HUES48 (cell line): ENCODE measurements around the gene GLIS2.
A peak's percentile ranks its signal among the peaks of the same experiment; 100 is the strongest.

Experiments
- H3K27ac ChIP-seq: one replicate; pipeline ENCODE4 v1.7.0; 2013; ENCODE audit warnings: low read depth, low read length, inconsistent platforms
- H3K27me3 ChIP-seq: 2 replicates; pipeline ENCODE4 v1.6.1; 2013; ENCODE audit warnings: mild to moderate bottlenecking, low read length; ENCODE audit not compliant: control insufficient read depth, insufficient read depth
- H3K36me3 ChIP-seq: 2 replicates; pipeline ENCODE4 v1.6.1; 2013; ENCODE audit warnings: low read length; ENCODE audit not compliant: control insufficient read depth, insufficient read depth
- H3K4me1 ChIP-seq: 2 replicates; pipeline ENCODE4 v1.6.1; 2013; ENCODE audit warnings: mild to moderate bottlenecking, low read length; ENCODE audit not compliant: control insufficient read depth, insufficient read depth
- H3K4me3 ChIP-seq: 2 replicates; pipeline ENCODE4 v1.5.1; 2013; ENCODE audit warnings: mild to moderate bottlenecking, low read depth, low read length
- H3K9ac ChIP-seq: 2 replicates; pipeline ENCODE4 v1.6.1; 2013; ENCODE audit warnings: mild to moderate bottlenecking, low read depth, low read length, moderate library complexity
- H3K9me3 ChIP-seq: 2 replicates; pipeline ENCODE4 v1.6.1; 2013; ENCODE audit warnings: low read length; ENCODE audit not compliant: control insufficient read depth, insufficient read depth

The GLIS2 gene

DNA sequence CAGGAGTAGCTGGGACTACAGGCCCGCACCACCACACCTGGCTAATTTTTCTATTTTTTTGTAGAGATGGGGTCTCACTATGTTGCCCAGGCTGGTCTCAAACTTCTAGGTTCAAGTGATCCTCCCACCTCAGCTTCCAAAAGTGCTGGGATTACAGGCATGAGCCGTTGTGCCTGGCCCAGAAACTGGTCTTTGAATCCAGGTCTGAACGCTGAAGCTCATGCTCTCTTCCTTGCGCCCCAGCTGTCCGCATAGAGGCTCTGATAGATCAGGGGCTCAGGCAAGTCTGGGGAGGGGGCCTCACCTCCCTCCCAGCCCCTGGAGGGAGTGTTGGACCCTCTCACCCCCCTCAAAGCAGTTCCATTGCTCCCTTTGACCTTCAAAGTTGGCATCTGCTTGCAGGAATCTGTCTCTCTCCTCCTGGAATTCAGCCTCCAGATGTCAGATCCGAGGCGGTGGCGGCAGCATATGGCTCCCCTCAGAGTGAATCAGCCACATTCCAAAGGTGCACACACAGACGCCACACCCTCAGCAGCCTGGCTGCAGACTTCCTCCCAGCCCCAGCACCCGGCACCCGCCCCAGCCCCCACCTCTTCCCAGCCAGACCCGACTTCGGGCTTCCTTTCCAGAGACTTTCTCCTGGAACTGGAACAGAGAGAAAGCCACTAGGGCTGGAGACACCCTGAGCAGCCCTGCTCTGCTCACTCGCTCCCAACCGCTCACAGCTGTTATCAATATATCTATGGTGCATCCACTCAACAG lies 16.9 kb upstream of the GLIS2 start:
- no peaks in the 10 kb centered on the region for H3K27me3 ChIP-seq
- peaks cover 4% of the 10 kb centered on the region; the same call in 1 of the 2 replicates for H3K36me3 ChIP-seq
- no peaks in the 10 kb centered on the region for H3K9me3 ChIP-seq
- H3K9ac ChIP-seq, result no peak overlapping the region
- H3K27ac ChIP-seq, result peak overlapping the region; percentile 76
- no peak overlapping the region for H3K4me3 ChIP-seq
- H3K4me1 ChIP-seq, result peaks cover 15% of the 10 kb centered on the region

DNA sequence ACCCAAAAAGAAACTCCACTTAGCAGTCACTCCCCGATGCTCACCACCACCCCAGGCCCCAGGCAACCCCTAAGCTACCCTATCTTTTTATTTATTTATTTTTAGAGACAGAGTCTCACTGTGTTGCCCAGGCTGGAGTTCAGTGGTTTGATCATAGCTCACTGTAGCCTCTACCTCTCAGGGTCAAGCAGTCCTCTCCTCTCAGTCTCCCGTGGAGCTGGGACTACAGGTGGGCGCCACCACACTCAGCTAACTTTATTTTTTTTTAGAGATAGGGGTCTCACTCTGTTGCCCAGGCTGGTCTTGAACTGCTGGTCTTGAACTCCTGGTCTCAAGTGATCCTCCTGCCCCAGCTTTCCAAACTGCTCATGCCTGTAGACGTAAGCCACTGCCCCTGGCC lies 14.7 kb upstream of the GLIS2 start:
- H3K27me3 ChIP-seq, result no peaks in the 10 kb centered on the region
- no peak overlapping the region for H3K27ac ChIP-seq
- no peak overlapping the region for H3K9ac ChIP-seq
- peaks cover 8% of the 10 kb centered on the region for H3K36me3 ChIP-seq
- no peaks in the 10 kb centered on the region for H3K9me3 ChIP-seq
- H3K4me1 ChIP-seq, result peaks cover 16% of the 10 kb centered on the region
- no peak overlapping the region for H3K4me3 ChIP-seq

DNA sequence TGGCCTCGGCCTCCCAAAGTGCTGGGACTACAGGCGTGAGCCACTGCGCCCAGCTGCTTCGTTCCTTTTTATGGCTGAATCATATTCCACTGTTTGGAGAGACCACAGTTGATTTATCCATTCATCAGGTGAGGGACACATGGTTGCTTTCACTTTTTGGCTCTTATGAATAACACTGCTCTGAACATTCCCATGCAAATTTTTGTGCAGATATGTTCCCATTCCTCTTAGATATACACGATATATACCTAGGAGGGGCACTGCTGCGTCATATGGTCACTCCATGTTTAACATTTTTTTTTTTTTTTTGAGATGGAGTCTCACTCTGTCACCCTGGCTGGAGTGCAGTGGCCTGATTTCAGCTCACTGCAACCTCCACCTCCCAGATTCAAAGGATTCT lies 13.9 kb upstream of the GLIS2 start:
- H3K9me3 ChIP-seq, result no peaks in the 10 kb centered on the region
- H3K9ac ChIP-seq, result no peak overlapping the region
- H3K4me1 ChIP-seq, result peaks cover 24% of the 10 kb centered on the region
- H3K4me3 ChIP-seq, result no peak overlapping the region
- H3K36me3 ChIP-seq, result peaks cover 10% of the 10 kb centered on the region
- no peaks in the 10 kb centered on the region for H3K27me3 ChIP-seq
- H3K27ac ChIP-seq, result no peak overlapping the region

DNA sequence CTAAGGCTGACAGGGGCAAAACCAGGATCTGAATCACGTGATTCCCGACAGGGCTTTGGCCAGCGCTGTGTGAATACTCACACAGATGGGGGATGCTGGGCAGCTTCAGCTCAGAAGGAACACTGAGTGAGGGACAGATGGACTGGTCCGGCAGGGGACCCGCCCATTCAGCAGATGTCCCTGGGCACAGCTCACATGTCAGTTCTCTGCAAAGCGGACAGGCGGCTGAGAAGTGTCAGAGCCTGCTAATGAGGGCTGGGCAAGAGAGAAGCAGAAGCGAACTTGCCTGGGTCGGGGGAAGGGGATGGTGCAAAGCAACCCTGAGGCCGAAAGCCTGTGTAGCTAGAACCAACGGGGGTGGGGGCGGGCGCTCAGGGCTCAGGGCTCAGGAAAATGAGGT lies 11.9 kb upstream of the GLIS2 start:
- peaks cover 24% of the 10 kb centered on the region for H3K4me1 ChIP-seq
- H3K27me3 ChIP-seq, result no peaks in the 10 kb centered on the region
- H3K9me3 ChIP-seq, result no peaks in the 10 kb centered on the region
- H3K27ac ChIP-seq, result peak overlapping the region; percentile 32
- H3K9ac ChIP-seq, result no peak overlapping the region
- H3K36me3 ChIP-seq, result peaks cover 10% of the 10 kb centered on the region
- H3K4me3 ChIP-seq, result no peak overlapping the region

DNA sequence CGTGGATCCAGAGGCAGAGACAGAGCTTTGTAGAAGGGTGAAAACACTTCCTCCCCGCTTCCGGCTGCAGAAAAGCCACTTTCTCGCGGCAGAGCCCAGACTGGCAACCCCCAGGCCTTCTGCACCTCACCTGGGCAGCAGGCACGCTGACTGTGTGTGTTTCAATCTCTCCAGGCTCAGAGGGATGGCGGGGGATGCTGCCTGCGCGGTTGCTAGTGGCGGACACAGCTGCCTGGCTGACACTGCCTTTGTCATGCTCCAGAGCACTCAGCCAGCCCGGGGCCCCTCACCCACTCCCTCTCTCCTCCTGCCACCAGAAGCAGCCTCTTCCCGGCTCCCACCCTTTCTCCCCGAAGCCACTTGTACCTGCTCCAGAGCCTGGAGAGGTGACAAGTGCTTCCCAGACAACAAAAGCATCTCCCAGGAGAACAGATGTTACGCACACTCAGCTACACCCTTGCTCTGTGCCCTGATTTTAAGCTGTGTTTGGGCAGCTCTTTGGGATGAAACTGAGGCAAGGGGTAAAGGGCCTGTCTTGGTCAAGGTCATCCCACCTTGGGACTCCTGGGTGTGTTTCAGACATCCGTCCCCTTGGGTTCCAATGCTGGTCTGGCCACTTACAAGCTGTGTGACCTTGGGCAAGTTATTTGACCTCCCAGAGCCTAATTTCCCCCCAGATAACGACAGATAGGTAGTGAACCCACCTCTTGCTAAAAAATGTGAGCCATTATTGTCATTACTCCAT lies 9.2 kb upstream of the GLIS2 start:
- Histone ChIP-seq H3K9ac (peak overlapping the region; percentile 64), H3K9me3 (no peaks in the 10 kb centered on the region), H3K4me1 (peaks cover 25% of the 10 kb centered on the region), H3K36me3 (peaks cover 5% of the 10 kb centered on the region; the same call in 1 of the 2 replicates), H3K27ac (peak overlapping the region; percentile 89), H3K4me3 (peak overlapping the region; percentile 69), H3K27me3 (no peaks in the 10 kb centered on the region)

DNA sequence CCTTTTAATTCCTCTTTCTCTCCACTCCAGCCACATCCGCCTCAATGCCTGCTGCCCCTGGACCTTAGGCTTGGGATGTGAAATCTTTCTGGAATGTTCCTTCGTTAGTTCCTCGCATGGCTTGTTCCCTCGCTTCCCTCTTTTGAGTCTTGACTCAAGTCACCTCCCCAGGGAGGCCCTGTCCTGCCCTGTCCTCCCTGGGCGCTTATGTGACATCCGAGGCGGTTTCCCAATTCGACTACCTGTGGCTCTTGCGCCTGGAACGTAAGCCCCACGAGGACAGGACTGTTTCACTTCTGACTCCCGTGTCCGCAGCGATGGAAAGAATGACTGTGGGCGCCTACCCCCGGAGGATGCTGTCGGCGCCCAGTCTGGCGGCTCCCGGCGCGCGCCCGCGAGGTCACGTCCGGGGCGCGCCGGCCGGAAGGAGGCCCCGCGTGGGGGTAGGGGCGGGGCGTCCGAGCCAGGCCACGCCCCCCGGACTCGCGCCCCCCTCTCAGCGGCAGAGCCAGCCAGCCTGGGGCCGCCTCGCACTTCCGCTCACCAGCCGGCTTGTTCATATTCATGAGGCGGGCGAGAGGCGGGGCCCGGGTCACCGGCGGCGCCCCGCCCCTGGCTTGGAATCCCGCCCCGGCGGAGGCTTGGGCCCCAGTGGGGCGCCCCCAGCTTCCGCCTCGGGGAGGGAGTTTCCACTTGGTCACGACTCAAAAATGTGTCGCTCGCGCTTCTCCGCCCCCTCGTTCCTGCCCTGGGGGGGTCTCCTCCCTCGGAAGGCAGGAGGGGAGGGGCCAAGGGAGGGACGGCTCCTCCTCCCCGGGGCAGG lies 8.4 kb upstream of the GLIS2 start:
- peaks cover 25% of the 10 kb centered on the region for H3K4me1 ChIP-seq
- H3K9me3 ChIP-seq, result no peaks in the 10 kb centered on the region
- peak overlapping the region; percentile 64 for H3K9ac ChIP-seq
- H3K27me3 ChIP-seq, result no peaks in the 10 kb centered on the region
- H3K27ac ChIP-seq, result peak overlapping the region; percentile 89
- H3K4me3 ChIP-seq, result peak overlapping the region; percentile 69
- peaks cover 5% of the 10 kb centered on the region; the same call in 1 of the 2 replicates for H3K36me3 ChIP-seq

DNA sequence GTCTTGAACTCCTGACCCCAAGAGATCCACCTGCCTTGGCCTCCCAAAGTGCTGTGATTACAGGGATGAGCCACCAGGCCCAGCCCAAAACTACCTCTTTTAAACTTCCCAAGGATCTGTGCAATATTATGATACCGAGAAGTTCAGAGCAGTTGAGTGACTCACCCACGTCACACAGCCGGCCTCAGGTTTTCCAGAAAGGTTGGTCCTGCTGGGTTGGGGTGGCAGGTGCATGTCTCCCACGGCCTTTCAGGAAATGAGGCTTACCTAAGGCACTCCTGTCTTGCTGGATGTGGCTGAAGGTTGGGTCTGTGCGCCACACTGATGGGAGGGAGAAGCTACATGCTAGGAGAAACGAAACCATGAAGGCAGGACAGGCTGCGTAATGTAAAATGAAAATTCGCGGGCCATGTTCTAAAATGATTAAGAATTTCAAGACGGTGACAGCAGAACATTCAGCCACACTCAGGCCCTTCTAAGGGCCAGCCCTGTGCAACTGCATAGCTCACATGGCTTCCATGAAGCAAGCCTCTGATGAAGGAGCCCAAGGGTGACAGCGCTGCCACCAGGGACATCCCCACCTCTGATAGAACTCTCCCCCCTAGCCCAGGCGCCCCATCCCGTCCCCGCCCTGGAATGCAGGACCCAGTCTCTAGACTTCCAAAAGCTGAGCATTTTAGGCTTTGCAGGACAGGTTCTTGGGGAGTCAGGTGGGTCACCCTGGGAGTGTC lies 6.6 kb upstream of the GLIS2 start:
- Histone ChIP-seq H3K9me3 (no peaks in the 10 kb centered on the region), H3K27ac (peak overlapping the region; percentile 54), H3K4me1 (peaks cover 20% of the 10 kb centered on the region), H3K9ac (no peak overlapping the region), H3K36me3 (peaks cover 5% of the 10 kb centered on the region; the same call in 1 of the 2 replicates), H3K27me3 (peaks cover 8% of the 10 kb centered on the region), H3K4me3 (no peak overlapping the region)

DNA sequence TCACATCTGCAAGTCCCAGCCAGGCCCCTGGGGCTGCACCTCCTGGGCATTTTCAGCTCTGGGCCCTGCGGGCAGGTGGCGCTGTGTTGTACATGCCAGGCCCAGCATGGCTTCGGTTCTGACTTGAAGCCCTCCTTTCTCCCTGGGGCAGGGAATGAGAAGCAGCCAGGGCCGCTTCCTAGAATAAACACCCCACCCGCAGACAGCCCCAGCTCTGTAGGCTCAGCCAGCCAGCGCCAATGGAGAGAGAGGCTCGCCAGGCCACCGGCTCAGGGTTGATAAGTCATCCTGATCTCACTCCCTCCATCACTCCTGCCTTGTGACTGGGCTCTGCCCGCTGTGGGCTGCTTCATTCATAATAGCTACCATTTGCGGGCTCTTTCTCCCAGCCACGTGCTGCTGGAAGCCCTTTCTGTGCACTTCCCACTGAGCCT lies 6.0 kb upstream of the GLIS2 start:
- Histone ChIP-seq H3K36me3 (peaks cover 5% of the 10 kb centered on the region; the same call in 1 of the 2 replicates), H3K4me1 (peaks cover 21% of the 10 kb centered on the region), H3K9ac (no peak overlapping the region), H3K27me3 (peaks cover 13% of the 10 kb centered on the region), H3K4me3 (no peak overlapping the region), H3K27ac (peak overlapping the region; percentile 67), H3K9me3 (no peaks in the 10 kb centered on the region)

DNA sequence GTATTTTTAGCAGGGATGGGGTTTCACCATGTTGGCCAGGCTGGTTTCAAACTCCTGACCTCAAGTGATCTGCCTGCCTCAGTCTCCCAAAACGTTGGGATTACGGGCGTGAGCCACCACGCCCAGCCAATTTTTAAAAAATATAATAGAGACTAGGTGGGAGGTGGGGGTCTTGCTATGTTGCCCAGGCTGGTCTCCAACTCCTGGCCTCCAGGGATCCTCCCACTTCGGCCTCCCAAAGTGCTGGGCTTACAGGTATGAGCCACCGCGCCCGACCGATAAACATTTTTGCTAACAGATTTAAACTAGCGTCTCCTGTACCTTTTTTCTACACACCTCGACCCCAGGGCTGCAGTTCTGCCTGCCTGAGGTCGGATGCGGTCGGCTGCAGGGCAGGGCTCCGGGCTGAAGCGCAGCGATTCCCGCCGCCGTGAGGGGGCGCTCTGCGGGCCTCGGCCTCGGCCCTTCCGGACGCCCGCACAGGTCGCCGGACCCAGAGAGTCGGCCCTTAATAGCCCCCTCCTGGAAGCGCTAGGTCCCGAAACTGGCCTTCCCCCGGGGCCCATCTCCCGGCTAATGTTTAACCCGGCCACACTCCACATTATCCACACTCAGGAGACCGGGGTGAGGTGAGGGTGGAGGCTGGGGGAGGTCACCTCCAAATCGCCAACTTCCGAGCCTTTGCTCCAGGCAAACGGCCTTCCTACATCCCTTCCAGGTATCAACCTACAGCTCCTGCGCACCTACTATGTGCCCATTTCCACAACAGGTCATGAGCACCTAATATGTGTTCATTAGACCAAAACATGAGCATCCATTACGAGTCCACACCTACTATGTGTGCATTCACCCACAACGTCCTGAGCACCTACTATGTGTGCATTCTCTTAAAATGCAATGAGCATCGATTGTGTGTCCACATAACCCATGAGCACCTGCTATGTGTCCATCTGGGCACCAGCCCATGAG lies 2.0 kb upstream of the GLIS2 start:
- Histone ChIP-seq H3K9me3 (no peaks in the 10 kb centered on the region), H3K27ac (no peak overlapping the region), H3K4me3 (no peak overlapping the region), H3K4me1 (peaks cover 29% of the 10 kb centered on the region), H3K36me3 (no peaks in the 10 kb centered on the region), H3K27me3 (peaks cover 16% of the 10 kb centered on the region), H3K9ac (no peak overlapping the region)
